Activated CD4-positive, alpha-beta T cell treated with anti-CD3 and anti-CD28 coated beads, Interleukin-2, amount 10 ng/mL, durations not matched to agents 24 days and 14 days (primary cell): ENCODE results near the gene PAGE1. TPM values are rescaled to one million over a fixed set of nuclear protein-coding genes. Genes with fewer than 3 reads are reported as not detected.

Source experiments
- DNase-seq: peaks from one replicate; pipeline ENCODE4 v3.0.0; 2022
- H3K27ac Mint-ChIP-seq: one replicate; pipeline ENCODE4 v1.8.0; 2022; ENCODE audit warnings: mild to moderate bottlenecking, mixed read lengths
- H3K27me3 Mint-ChIP-seq: one replicate; pipeline ENCODE4 v1.8.0; 2022; ENCODE audit warnings: mixed read lengths
- H3K36me3 Mint-ChIP-seq: one replicate; pipeline ENCODE4 v1.8.0; 2022; ENCODE audit warnings: low read depth, mild to moderate bottlenecking, mixed read lengths
- H3K4me1 Mint-ChIP-seq: one replicate; pipeline ENCODE4 v1.8.0; 2021; ENCODE audit warnings: mixed read lengths
- H3K4me3 Mint-ChIP-seq: one replicate; pipeline ENCODE4 v1.8.0; 2022; ENCODE audit warnings: mild to moderate bottlenecking, moderate library complexity, mixed read lengths
- H3K9me3 Mint-ChIP-seq: one replicate; pipeline ENCODE4 v1.8.0; 2021; ENCODE audit warnings: mixed read lengths
- intact Hi-C: fragments of 100-400 bp; cut with micrococcal nuclease; formaldehyde crosslinking; loops from one replicate; pipeline ENCODE4 v1.15.1; 2023
- total RNA-seq: library from RNA; stranded (reverse); gene quantifications from 2 replicates; pipeline ENCODE4 v1.2.3, GENCODE V29; 2022

PAGE1 gene
- total RNA-seq, 1 donor from 2014 or later: not detected

DNA sequence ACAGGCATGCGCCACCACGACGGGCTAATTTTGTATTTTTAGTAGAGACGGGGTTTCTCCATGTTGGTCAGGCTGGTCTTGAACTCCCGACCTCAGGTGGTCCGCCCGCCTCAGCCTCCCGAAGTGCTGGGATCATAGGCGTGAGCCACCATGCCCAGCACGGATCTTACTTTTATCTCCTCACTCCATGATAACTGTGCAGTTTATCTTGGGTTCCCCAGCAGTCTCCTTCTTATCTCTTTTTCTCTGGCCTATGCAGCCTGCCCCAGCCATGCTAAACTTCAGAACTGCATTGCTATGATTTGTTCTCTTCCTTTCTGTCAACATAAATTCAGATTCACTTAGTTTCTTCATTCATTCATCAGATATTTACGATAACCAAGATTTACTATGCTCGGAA lies 22.4 kb downstream of the PAGE1 start:
- intact Hi-C loops: no loop called here
- Mint-ChIP-seq H3K9me3 (no peaks in the 10 kb centered on the region), H3K4me1 (no peaks in the 10 kb centered on the region), H3K27ac (no peak overlapping the region), H3K36me3 (no peaks in the 10 kb centered on the region), H3K27me3 (no peaks in the 10 kb centered on the region), H3K4me3 (no peak overlapping the region)
- no peak for DNase-seq

GRCh38 chrX:49664824-49665223 lies 31.0 kb downstream of the PAGE1 start:
- Mint-ChIP-seq H3K4me1 (no peaks in the 10 kb centered on the region), H3K36me3 (no peaks in the 10 kb centered on the region), H3K27ac (no peak overlapping the region), H3K27me3 (no peaks in the 10 kb centered on the region), H3K4me3 (no peak overlapping the region), H3K9me3 (no peaks in the 10 kb centered on the region)
- intact Hi-C loops: no loop called here
- no peak for DNase-seq

- DNase-seq: no peak
- H3K4me1 Mint-ChIP-seq: no peaks in the 10 kb centered on the region
- H3K27me3 Mint-ChIP-seq: no peaks in the 10 kb centered on the region
- no peaks in the 10 kb centered on the region for H3K9me3 Mint-ChIP-seq
- no peak overlapping the region for H3K4me3 Mint-ChIP-seq
- H3K36me3 Mint-ChIP-seq: no peaks in the 10 kb centered on the region
- intact Hi-C loops: no loop called here
- H3K27ac Mint-ChIP-seq: no peak overlapping the region
Observed at GRCh38 chrX:49661881-49662280, 33.9 kb downstream of the PAGE1 start.

GRCh38 chrX:49659771-49660170 lies 36.0 kb downstream of the PAGE1 start:
- no peaks in the 10 kb centered on the region for H3K9me3 Mint-ChIP-seq
- no peaks in the 10 kb centered on the region for H3K36me3 Mint-ChIP-seq
- H3K27ac Mint-ChIP-seq: no peak overlapping the region
- no peaks in the 10 kb centered on the region for H3K27me3 Mint-ChIP-seq
- no peak overlapping the region for H3K4me3 Mint-ChIP-seq
- no peak for DNase-seq
- no peaks in the 10 kb centered on the region for H3K4me1 Mint-ChIP-seq
- intact Hi-C loops: no loop called here

- Mint-ChIP-seq H3K36me3 (no peaks in the 10 kb centered on the region), H3K4me1 (no peaks in the 10 kb centered on the region), H3K27me3 (no peaks in the 10 kb centered on the region), H3K9me3 (no peaks in the 10 kb centered on the region), H3K27ac (no peak overlapping the region), H3K4me3 (no peak overlapping the region)
- no peak for DNase-seq
- intact Hi-C loops: no loop called here
Observed at GRCh38 chrX:49656533-49656932, 39.3 kb downstream of the PAGE1 start.

DNA sequence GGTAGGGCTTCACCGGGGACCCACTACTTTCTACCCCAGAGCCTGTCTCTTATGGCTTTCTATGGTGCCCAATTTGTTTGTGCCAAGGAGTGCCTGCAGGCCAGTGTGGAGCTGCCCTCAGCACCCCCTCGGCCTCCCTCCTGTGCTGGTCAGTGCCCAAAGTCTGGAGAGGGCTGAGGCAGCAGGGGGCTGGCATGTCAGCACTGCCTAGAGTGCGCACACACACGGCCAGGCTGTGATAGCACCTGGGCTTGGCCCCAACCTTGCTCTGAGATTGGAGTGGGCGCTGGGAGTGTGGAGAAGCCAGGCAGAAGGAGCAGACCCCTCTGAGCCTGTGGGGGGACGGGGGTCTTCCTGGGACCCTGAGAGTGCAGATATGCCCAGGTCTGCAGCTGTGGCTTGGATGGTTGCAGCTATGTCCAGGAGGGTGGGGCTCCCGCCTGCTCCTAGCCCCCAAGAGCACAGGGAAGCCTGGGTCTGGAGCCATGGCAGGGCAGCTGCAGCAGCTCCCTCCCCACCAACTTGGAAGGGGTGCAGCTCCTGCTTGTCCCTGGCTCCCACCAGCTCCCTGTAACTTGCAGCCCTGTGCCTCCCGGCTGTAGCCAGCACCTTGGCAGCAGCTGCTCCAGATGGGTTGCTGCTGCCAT lies 50.7 kb downstream of the PAGE1 start:
- no peak overlapping the region for H3K27ac Mint-ChIP-seq
- no peaks in the 10 kb centered on the region for H3K4me1 Mint-ChIP-seq
- no peaks in the 10 kb centered on the region for H3K9me3 Mint-ChIP-seq
- no peak for DNase-seq
- H3K4me3 Mint-ChIP-seq: no peak overlapping the region
- no peaks in the 10 kb centered on the region for H3K36me3 Mint-ChIP-seq
- H3K27me3 Mint-ChIP-seq: peaks cover 1% of the 10 kb centered on the region
- intact Hi-C loops: no loop called here

Other genes starting within 250 kb of the PAGE1 start
- gene GAGE12C, start 163.8 kb downstream of the PAGE1 start, total RNA-seq: not detected in 2 replicates
- not detected in 2 replicates for gene GAGE12D, start 154.3 kb downstream of the PAGE1 start, total RNA-seq
- gene GAGE12E, start 144.7 kb downstream of the PAGE1 start, total RNA-seq: not detected in 2 replicates
- not detected in 2 replicates for gene GAGE12F, start 135.1 kb downstream of the PAGE1 start, total RNA-seq
- not detected in 2 replicates for gene GAGE12G, start 125.6 kb downstream of the PAGE1 start, total RNA-seq
- not detected in 2 replicates for gene GAGE12H, start 116.0 kb downstream of the PAGE1 start, total RNA-seq
- gene GAGE2A, start 106.5 kb downstream of the PAGE1 start, total RNA-seq: not detected in 2 replicates
- gene GAGE1, start 97.0 kb downstream of the PAGE1 start, total RNA-seq: not detected in 2 replicates
- gene PAGE4, start 133.3 kb upstream of the PAGE1 start, total RNA-seq: not detected in 2 replicates
- 1.6 and 2.4 TPM in 2 replicates for gene USP27X, start 183.5 kb upstream of the PAGE1 start, total RNA-seq
- gene CLCN5, start 226.6 kb upstream of the PAGE1 start, total RNA-seq: 4.2 and 5.6 TPM in 2 replicates